ENCODE data around the gene TDRD9.
"Not testable (repeated sequence)": the region's sequence is repeated elsewhere in the genome, so short reads cannot be mapped to it uniquely, and the experiment has no call there.

Gene TDRD9

DNA sequence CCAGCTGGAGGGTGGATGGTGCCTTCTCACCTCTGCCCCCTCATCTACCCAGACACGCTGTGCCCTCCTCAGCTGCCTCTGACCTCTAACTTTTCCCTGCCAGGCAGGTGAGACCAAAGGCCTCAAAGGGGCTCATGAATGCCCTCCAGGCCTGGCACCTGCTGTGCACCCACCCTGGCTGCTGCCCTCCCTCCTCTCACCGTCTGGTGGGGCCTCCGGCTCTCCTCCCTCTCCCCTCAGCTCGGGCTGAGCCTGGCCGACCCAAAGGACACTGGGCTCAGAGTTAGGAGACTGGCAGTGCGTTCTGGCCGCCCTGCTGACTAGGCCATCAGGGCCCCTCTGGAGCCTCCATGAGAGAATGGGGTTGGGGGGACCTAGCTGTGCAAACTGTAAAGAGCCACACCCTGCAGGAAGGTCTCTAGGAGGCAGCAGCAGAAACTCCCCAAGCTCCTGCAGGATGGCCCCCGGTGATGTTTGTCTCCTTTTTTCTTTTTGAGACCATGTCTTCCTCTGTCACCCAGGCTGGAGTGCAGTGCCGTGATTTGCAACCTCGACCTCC lies 40.6 kb upstream of the TDRD9 start:
- Mint-ChIP-seq H3K9me3 (no peaks in the 10 kb centered on the region), H3K27ac (peak overlapping the region; percentile 17), H3K4me1 (no peaks in the 10 kb centered on the region), H3K36me3 (no peaks in the 10 kb centered on the region), H3K4me3 (no peak overlapping the region)
- ATAC-seq (no peak), DNase-seq (ENCODE audit: low spot score in 2 of 2) (no peak)

DNA sequence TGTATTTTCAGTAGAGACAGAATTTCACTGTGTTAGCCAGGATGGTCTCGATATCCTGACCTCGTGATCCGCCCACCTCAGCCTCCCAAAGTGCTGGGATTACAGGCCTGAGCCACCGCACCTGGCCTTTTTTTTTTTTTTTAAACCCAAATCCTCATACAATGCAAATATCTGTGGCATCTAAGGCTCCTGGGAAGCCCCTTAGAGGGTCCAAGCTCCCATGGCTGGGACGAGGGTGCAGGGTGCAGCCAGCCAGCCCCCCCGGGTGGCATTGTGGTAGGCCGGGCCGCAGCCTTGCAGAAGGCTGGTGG lies 39.3 kb upstream of the TDRD9 start:
- ATAC-seq; DNase-seq (ENCODE audit: low spot score in 2 of 2); H3K36me3 Mint-ChIP-seq; H3K4me3 Mint-ChIP-seq; H3K27ac Mint-ChIP-seq; H3K4me1 Mint-ChIP-seq; H3K9me3 Mint-ChIP-seq: not testable (repeated sequence)

- H3K4me3 Mint-ChIP-seq: no peak overlapping the region
- no peaks in the 10 kb centered on the region for H3K9me3 Mint-ChIP-seq
- no peak for DNase-seq (ENCODE audit: low spot score in 2 of 2)
- H3K36me3 Mint-ChIP-seq: no peaks in the 10 kb centered on the region
- no peaks in the 10 kb centered on the region for H3K4me1 Mint-ChIP-seq
- H3K27ac Mint-ChIP-seq: no peak overlapping the region
- no peak for ATAC-seq
Measured at GRCh38 chr14:103889313-103890051, 38.8 kb upstream of the TDRD9 start.

DNA sequence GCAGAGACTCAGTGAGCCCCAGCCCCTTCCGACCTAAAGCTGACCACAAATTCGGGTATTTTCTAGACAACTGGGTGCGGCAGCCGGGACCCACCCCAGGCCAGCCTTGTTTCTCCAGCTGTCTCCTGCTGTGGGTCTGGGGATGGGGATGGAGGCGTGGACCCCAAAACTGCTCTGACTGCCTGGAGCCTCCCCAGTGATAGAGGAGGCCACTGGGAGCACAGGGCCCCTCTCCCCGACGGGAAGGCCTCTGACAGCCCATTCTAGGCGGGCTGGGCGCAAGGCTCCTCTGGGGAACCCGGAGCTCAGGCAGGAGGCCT lies 38.2 kb upstream of the TDRD9 start:
- Mint-ChIP-seq H3K4me3 (no peak overlapping the region), H3K4me1 (no peaks in the 10 kb centered on the region), H3K9me3 (no peaks in the 10 kb centered on the region), H3K27ac (no peak overlapping the region), H3K36me3 (no peaks in the 10 kb centered on the region)
- ATAC-seq (no peak), DNase-seq (ENCODE audit: low spot score in 2 of 2) (no peak)

- no peaks in the 10 kb centered on the region for H3K4me1 Mint-ChIP-seq
- H3K4me3 Mint-ChIP-seq: no peak overlapping the region
- ATAC-seq (no peak), DNase-seq (ENCODE audit: low spot score in 2 of 2) (no peak)
- H3K9me3 Mint-ChIP-seq: no peaks in the 10 kb centered on the region
- no peaks in the 10 kb centered on the region for H3K36me3 Mint-ChIP-seq
- no peak overlapping the region for H3K27ac Mint-ChIP-seq
Measured at GRCh38 chr14:103890821-103891666, 37.2 kb upstream of the TDRD9 start.

DNA sequence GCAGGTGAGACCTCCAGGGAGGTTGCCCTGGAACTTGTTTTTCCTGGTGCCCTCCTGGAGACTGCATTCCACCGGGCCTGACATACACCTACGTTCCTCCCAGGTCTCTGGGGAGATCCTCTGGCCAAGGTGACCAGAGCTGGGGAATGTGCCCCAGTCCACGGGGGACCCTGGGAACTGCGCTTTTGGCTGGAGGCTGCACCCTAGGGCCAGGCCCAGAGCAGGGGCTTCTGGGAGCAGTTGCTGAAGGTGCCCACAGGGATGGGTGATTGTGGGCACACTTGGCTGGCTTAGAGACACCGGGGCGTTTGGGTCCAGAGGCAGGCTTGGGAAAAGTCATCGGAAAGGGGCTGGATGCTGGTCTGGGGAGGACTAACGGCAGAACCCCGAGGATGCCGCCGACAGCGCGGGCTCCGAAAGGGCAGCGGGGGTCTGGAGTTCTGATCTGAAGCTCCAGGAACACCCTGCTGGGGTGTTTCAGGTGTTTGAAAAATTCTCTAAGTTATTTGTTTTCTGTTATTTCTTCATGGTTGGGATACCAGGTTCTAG lies 36.5 kb upstream of the TDRD9 start:
- H3K9me3 Mint-ChIP-seq: no peaks in the 10 kb centered on the region
- DNase-seq (ENCODE audit: low spot score in 2 of 2): no peak
- H3K4me1 Mint-ChIP-seq: no peaks in the 10 kb centered on the region
- ATAC-seq: no peak
- H3K4me3 Mint-ChIP-seq: no peak overlapping the region
- no peaks in the 10 kb centered on the region for H3K36me3 Mint-ChIP-seq
- H3K27ac Mint-ChIP-seq: no peak overlapping the region

GRCh38 chr14:103892247-103892646 lies 36.0 kb upstream of the TDRD9 start:
- H3K4me3 Mint-ChIP-seq: no peak overlapping the region

DNA sequence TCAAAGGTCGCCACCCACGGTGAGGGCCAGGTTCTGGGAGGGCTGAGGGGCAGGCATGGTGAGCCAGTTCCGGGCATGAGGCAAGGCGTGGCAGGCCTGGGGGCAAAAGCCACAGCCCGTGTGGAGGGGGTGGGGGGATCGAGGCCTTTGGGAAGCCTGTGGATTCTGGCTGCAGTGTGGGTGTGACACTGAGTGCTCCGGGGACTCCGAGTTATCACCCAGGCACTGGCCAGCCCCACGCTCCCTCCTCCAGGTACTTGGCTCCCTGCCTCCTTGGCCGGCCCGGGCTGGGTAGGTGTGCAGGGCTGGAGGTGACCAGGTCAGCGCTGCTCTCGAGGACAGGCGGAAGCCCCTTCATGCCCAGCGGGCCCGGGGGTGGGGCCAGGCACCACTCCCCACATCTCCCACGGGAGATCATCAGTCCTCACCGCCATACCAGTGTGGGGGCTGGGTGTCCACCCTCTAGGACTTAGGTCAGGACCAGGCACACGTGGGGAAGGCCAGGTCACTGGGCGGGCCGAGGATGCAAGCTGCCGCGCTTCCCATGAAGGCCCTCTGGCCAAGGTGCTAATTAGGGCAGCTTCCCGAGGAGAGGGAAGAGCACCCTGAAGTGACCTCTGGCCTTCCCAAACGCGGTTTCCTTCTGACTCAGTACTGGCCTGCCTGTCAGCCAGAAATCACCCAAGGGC lies 34.1 kb upstream of the TDRD9 start:
- ATAC-seq: no peak
- H3K27ac Mint-ChIP-seq: no peak overlapping the region

More at GRCh38 chr14:103892247-103892646, 36.0 kb upstream of the TDRD9 start:
- no peaks in the 10 kb centered on the region for H3K9me3 Mint-ChIP-seq
- no peak for ATAC-seq
- H3K27ac Mint-ChIP-seq: no peak overlapping the region
- DNase-seq (ENCODE audit: low spot score in 2 of 2): no peak
- H3K4me1 Mint-ChIP-seq: no peaks in the 10 kb centered on the region
- H3K36me3 Mint-ChIP-seq: no peaks in the 10 kb centered on the region

GRCh38 chr14:103894723-103895059 lies 33.6 kb upstream of the TDRD9 start:
- no peak overlapping the region for H3K4me3 Mint-ChIP-seq
- peaks cover 1% of the 10 kb centered on the region for H3K4me1 Mint-ChIP-seq
- H3K36me3 Mint-ChIP-seq: no peaks in the 10 kb centered on the region
- H3K9me3 Mint-ChIP-seq: no peaks in the 10 kb centered on the region
- no peak overlapping the region for H3K27ac Mint-ChIP-seq
- DNase-seq (ENCODE audit: low spot score in 2 of 2) (no peak), ATAC-seq (no peak)

More for the DNA sequence above, 34.1 kb upstream of the TDRD9 start:
- no peaks in the 10 kb centered on the region for H3K4me1 Mint-ChIP-seq
- H3K36me3 Mint-ChIP-seq: no peaks in the 10 kb centered on the region
- H3K9me3 Mint-ChIP-seq: no peaks in the 10 kb centered on the region
- no peak for DNase-seq (ENCODE audit: low spot score in 2 of 2)
- no peak overlapping the region for H3K4me3 Mint-ChIP-seq

DNA sequence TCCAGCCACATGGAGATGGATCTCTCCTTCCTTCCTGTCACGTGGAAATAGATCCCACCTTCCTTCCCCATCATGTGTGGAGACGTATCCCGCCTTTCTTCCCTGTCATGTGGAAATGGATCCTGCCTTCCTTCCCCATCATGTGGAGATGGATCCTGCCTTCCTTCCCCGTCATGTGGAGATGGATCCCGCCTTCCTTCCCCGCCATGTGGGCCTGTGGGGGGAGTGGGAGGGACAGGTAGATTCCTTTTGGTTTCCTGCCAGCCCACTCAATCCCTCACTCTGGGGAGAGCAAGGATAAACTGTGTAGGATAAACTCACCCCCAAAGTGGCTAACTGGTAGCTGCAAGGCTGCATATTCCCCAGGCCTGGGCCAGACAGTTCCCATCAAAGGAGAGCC lies 31.7 kb upstream of the TDRD9 start:
- DNase-seq (ENCODE audit: low spot score in 2 of 2) (no peak), ATAC-seq (no peak)
- Mint-ChIP-seq H3K4me3 (no peak overlapping the region), H3K36me3 (no peaks in the 10 kb centered on the region), H3K27ac (no peak overlapping the region), H3K9me3 (no peaks in the 10 kb centered on the region), H3K4me1 (peaks cover 11% of the 10 kb centered on the region)

DNA sequence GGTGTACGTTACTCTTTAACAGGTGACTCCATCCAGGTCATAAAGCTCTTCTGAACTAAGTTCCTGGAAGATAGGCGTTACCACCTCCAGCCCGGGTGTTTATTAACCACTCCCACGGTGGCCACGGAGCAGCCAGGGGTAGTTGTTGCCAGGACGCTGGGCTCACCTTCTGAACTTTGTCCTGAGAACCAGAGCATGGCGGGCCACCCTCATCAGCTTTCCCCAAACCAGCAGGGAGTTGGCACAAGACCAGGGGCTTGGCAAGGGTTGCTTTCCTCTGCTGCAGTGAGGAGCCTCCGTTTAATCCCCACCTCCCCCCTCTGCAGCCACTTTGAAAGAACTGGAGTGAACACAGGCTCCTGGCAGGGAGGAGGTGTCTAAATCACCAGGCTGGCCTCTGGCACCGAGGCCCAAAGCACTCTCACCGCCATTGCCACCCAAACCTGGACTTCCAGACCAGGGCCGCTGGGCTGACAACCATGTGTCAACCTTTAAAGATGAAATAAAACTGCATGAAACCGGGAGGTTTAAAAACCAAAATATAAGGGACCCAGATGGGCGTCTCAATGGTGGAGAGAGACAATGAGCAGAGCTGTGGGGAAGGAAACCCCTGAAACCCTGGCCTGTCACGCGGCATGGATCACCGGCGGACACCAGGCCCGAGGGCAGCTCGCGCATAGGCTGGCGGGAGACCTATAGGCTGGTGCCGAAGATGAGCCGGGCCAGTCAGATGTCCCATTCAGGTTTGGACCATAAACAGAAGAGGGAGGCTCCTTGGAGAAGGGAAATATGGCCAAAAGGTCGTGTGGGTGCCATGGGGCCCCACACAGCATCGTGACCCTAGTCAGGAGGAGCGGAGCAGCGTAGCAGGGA lies 30.9 kb upstream of the TDRD9 start:
- H3K27ac Mint-ChIP-seq: no peak overlapping the region
- no peak for ATAC-seq

DNA sequence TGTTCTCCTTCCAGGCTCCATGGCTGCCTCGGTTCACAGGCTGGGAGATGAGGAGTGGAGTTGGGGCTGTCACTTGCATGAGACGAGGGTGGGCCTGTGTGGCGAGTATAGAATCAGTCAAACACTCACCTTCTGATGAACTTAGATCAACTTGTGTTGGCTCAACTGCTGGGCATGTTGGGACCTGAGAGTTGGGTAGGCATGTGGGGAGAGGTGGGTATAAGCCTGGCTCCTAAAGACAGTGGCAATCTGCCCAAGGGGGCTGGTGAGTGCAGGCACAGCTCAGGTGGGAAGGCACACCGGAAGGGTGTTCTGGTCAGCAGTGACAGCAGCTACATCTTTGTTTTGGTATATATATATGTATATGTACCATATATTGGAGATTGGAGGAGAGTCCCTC lies 30.1 kb upstream of the TDRD9 start:
- no peaks in the 10 kb centered on the region for H3K9me3 Mint-ChIP-seq
- DNase-seq (ENCODE audit: low spot score in 2 of 2) (no peak), ATAC-seq (no peak)
- no peaks in the 10 kb centered on the region for H3K36me3 Mint-ChIP-seq
- H3K27ac Mint-ChIP-seq: no peak overlapping the region
- H3K4me1 Mint-ChIP-seq: peaks cover 11% of the 10 kb centered on the region
- no peak overlapping the region for H3K4me3 Mint-ChIP-seq

More for the DNA sequence above, 30.9 kb upstream of the TDRD9 start:
- no peaks in the 10 kb centered on the region for H3K9me3 Mint-ChIP-seq
- H3K36me3 Mint-ChIP-seq: no peaks in the 10 kb centered on the region
- DNase-seq (ENCODE audit: low spot score in 2 of 2): no peak
- peaks cover 11% of the 10 kb centered on the region for H3K4me1 Mint-ChIP-seq
- H3K4me3 Mint-ChIP-seq: no peak overlapping the region

GRCh38 chr14:103898711-103899110 lies 29.5 kb upstream of the TDRD9 start:
- no peaks in the 10 kb centered on the region for H3K9me3 Mint-ChIP-seq
- H3K4me3 Mint-ChIP-seq: no peak overlapping the region
- ATAC-seq (no peak), DNase-seq (ENCODE audit: low spot score in 2 of 2) (no peak)
- no peaks in the 10 kb centered on the region for H3K36me3 Mint-ChIP-seq
- H3K27ac Mint-ChIP-seq: no peak overlapping the region
- peaks cover 11% of the 10 kb centered on the region for H3K4me1 Mint-ChIP-seq

DNA sequence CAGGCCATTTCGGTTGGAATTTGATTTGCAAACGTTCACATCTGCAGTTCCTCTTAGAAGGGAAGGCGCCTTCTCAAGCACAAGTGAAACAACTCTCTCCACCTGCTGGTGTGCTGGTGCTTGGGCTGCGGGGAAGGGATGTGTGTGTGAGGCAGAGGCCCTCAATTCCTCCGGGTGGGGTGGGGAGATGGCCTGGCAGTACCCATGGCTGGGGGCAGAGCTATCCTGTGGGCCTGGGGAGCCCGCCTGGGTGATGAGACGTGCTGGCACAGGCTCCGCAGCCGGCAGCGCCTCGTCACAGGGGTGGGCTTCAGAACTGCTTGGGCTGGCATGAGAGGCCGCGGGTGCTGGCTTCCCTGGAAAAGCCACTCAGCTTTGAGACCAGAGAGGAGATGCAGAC lies 28.9 kb upstream of the TDRD9 start:
- peak; percentile 25 for ATAC-seq
- peaks cover 11% of the 10 kb centered on the region for H3K4me1 Mint-ChIP-seq
- no peaks in the 10 kb centered on the region for H3K9me3 Mint-ChIP-seq
- no peak overlapping the region for H3K27ac Mint-ChIP-seq
- H3K36me3 Mint-ChIP-seq: no peaks in the 10 kb centered on the region
- no peak for DNase-seq (ENCODE audit: low spot score in 2 of 2)
- H3K4me3 Mint-ChIP-seq: no peak overlapping the region

- peaks cover 11% of the 10 kb centered on the region for H3K4me1 Mint-ChIP-seq
- ATAC-seq: no peak
- H3K4me3 Mint-ChIP-seq: no peak overlapping the region
- H3K36me3 Mint-ChIP-seq: no peaks in the 10 kb centered on the region
- no peak for DNase-seq (ENCODE audit: low spot score in 2 of 2)
- no peak overlapping the region for H3K27ac Mint-ChIP-seq
- H3K9me3 Mint-ChIP-seq: no peaks in the 10 kb centered on the region
Measured at GRCh38 chr14:103899833-103900232, 28.4 kb upstream of the TDRD9 start.
